ENCODE data around the gene GJD2. TPM values are rescaled to one million over a fixed set of nuclear protein-coding genes. Genes with fewer than 3 reads are reported as not detected.

The GJD2 gene
- total RNA-seq, 4 donors from 2014 or later, result not detected

DNA sequence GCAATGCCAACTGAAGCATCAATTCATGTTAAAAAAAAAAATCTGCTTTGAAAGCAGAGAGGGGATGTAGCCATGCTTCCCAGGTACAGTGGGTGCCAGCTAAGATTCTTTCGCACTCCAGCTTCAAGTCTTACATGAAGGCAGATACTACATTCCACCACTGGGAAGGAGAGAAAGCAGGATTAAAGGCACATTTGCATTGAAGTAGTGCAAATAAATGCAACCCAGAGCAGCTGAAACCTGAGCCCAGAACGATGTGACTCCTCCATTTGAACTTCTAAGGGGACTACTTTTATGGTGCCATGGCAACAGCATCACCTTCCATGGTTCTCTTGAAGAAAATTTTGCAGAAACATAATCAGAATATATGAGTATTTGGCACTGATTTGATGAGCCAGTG lies 19.1 kb upstream of the GJD2 start:
- Histone ChIP-seq H3K27ac (no peak overlapping the region), H3K4me3 (no peak overlapping the region), H3K9me3 (no peaks in the 10 kb centered on the region), H3K27me3 (peaks cover 0 to 7% (median 0%) of the 10 kb centered on the region in 4 donors), H3K36me3 (no peaks in the 10 kb centered on the region), H3K4me1 (no peaks in the 10 kb centered on the region)
- intact Hi-C loops (cut with DNase I), result no loop called here
- DNase-seq, result no peak
- TF ChIP-seq, protein P1, sequence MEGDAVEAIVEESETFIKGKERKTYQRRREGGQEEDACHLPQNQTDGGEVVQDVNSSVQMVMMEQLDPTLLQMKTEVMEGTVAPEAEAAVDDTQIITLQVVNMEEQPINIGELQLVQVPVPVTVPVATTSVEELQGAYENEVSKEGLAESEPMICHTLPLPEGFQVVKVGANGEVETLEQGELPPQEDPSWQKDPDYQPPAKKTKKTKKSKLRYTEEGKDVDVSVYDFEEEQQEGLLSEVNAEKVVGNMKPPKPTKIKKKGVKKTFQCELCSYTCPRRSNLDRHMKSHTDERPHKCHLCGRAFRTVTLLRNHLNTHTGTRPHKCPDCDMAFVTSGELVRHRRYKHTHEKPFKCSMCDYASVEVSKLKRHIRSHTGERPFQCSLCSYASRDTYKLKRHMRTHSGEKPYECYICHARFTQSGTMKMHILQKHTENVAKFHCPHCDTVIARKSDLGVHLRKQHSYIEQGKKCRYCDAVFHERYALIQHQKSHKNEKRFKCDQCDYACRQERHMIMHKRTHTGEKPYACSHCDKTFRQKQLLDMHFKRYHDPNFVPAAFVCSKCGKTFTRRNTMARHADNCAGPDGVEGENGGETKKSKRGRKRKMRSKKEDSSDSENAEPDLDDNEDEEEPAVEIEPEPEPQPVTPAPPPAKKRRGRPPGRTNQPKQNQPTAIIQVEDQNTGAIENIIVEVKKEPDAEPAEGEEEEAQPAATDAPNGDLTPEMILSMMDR (IDR thresholded peaks at IDR 0.05), result no peak
- TF ChIP-seq POLR2A (IDR thresholded peaks at IDR 0.05), result no peak
- whole genome bisulfite sequencing, 2 donors, result 13 to 30% methylated on average over 2 of the region's 2 CpGs

DNA sequence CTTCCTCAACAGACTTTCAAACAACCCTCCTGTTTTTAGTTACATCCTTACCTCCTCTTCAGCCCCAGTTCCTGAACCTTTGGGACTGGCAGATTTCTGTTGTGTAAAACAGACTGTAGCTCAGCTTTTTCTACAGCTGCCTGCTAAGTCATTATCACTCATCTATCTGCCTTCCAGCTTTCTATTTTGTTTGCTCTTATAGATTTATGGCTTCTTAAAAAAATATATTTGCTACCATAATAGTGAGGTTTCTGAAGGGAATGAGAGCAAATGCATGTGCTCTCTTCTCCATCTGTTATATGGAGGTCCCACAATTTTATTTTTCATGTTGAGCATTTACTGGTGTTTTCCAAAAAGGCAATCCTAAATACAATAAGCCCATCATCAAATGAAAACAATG lies 18.2 kb upstream of the GJD2 start:
- Histone ChIP-seq H3K36me3 (no peaks in the 10 kb centered on the region), H3K4me3 (no peak overlapping the region), H3K9me3 (no peaks in the 10 kb centered on the region), H3K27me3 (peaks cover 0 to 7% (median 0%) of the 10 kb centered on the region in 4 donors), H3K27ac (no peak overlapping the region), H3K4me1 (no peaks in the 10 kb centered on the region)
- intact Hi-C loops (cut with DNase I), result no loop called here
- TF ChIP-seq POLR2A (IDR thresholded peaks at IDR 0.05), result no peak
- TF ChIP-seq, protein P1 (IDR thresholded peaks at IDR 0.05), result no peak
- no peak for DNase-seq

DNA sequence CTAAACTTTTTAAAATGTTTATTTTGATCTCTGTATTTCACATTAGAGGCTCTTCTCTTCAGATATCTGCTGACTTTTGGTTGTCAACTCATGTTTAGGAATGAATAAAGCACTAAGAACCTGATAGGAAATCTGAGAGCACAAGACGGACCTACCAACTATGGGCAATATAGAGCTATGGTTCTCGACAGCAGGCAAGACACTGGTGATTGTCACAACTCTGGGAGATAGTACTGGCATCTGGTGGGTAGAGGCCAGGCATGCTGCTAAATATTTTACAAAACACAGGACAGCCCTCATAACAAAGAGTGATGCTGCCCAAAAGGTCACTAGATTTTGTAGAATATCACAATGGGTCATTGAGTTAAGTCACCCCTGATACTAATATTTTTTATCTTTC lies 17.5 kb upstream of the GJD2 start:
- WGBS, 2 donors, result 71 to 84% methylated on average over 2 of the region's 2 CpGs
- intact Hi-C loops (cut with DNase I), result no loop called here
- no peak for DNase-seq

DNA sequence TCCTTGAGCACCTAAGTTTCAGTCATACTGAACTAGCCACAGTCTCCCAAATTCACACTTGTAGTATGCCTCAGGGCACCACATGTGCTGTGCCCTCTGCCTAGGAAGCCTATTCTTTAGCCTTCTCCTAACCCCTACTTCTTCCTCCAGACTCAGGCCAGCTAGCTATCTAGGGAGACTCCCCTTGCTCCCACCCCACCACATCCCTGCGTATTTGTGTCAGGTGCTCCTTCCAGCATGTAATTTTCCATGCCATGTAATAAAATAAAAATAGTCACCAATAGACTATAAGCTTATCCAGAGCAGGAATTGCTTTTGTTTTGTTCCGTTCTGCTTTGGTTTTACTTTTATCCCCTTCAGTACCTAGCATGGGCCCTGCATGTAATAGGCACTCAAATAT lies 14.9 kb upstream of the GJD2 start:
- Histone ChIP-seq H3K36me3 (no peaks in the 10 kb centered on the region), H3K27ac (no peak overlapping the region), H3K9me3 (no peaks in the 10 kb centered on the region), H3K4me1 (no peaks in the 10 kb centered on the region), H3K4me3 (no peak overlapping the region), H3K27me3 (peaks cover 0 to 7% (median 0%) of the 10 kb centered on the region in 4 donors)
- WGBS, 2 donors, result 82 to 88% methylated on average over 2 of the region's 2 CpGs
- no peak for TF ChIP-seq POLR2A (IDR thresholded peaks at IDR 0.05)
- no peak for DNase-seq
- intact Hi-C loops (cut with DNase I), result no loop called here

More for the DNA sequence above, 17.5 kb upstream of the GJD2 start:
- Histone ChIP-seq H3K4me3 (no peak overlapping the region), H3K36me3 (no peaks in the 10 kb centered on the region), H3K4me1 (no peaks in the 10 kb centered on the region), H3K9me3 (no peaks in the 10 kb centered on the region), H3K27me3 (peaks cover 0 to 7% (median 0%) of the 10 kb centered on the region in 4 donors), H3K27ac (no peak overlapping the region)
- TF ChIP-seq, protein P1 (IDR thresholded peaks at IDR 0.05), result no peak
- TF ChIP-seq POLR2A (IDR thresholded peaks at IDR 0.05), result no peak

DNA sequence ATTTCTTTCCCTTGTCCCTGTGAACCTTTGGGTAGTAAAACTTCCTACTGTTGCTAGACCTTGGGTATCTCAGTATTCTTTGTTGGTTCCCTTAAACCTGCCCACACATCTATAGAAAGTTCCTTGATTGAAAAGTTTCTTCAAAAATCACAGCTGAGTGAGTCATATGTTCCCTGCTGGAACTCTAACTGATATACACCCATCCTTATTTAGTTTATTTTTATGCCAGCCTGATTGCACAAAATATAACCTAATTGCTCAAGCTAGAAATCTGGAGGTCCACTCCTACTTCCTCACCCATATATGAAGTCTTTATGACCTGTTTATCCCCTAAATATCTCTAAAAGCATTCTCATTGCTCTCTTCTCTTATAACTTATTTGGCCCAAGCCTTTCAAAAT lies 13.7 kb upstream of the GJD2 start:
- Histone ChIP-seq H3K27me3 (peaks cover 0 to under 1% (median 0%) of the 10 kb centered on the region in 4 donors), H3K4me1 (no peaks in the 10 kb centered on the region), H3K27ac (no peak overlapping the region), H3K36me3 (no peaks in the 10 kb centered on the region), H3K4me3 (no peak overlapping the region), H3K9me3 (no peaks in the 10 kb centered on the region)
- no peak for DNase-seq
- TF ChIP-seq, protein P1 (IDR thresholded peaks at IDR 0.05), result no peak
- no peak for TF ChIP-seq POLR2A (IDR thresholded peaks at IDR 0.05)
- intact Hi-C loops (cut with DNase I), result no loop called here

DNA sequence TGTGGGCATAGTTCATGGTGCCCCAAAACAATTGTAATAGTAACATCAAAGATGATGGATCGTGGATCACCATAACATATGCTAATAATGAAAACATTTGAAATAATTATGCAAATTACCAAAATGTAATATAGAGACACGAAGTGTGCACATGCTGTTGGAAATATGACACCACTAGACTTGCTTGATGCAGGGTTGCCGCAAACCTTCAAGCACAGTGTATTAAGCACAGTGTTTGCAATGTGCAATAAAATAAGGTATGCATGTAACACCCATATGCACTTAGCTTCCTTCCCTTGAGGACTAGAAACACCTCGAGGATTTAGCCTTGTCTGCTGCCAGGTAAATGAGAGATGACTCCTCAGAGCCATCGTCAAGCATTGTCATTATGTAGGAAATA lies 10.9 kb upstream of the GJD2 start:
- no peaks in the 10 kb centered on the region for H3K4me1 ChIP-seq
- H3K36me3 ChIP-seq, result no peaks in the 10 kb centered on the region
- no peak for DNase-seq
- intact Hi-C loops (cut with DNase I), result no loop called here
- no peak overlapping the region for H3K4me3 ChIP-seq
- no peak overlapping the region for H3K27ac ChIP-seq
- 66 to 70% methylated on average over 5 of the region's 5 CpGs for WGBS, 2 donors
- H3K27me3 ChIP-seq, result peaks cover 0 to 2% (median 0%) of the 10 kb centered on the region in 4 donors
- TF ChIP-seq POLR2A (IDR thresholded peaks at IDR 0.05), result no peak
- TF ChIP-seq, protein P1 (IDR thresholded peaks at IDR 0.05), result no peak
- no peaks in the 10 kb centered on the region for H3K9me3 ChIP-seq
